HG03521 (cell line): ENCODE data around the gene PRKAR2B.
A peak's percentile ranks its signal among the peaks of the same experiment; 100 is the strongest.
"Not testable (repeated sequence)": the region's sequence is repeated elsewhere in the genome, so short reads cannot be mapped to it uniquely, and the experiment has no call there.

Source experiments
- ATAC-seq: cut with Tn5 transposase; IDR thresholded peaks from one replicate; pipeline ENCODE4 v1.9.1; 2021; ENCODE audit warnings: mild to moderate bottlenecking, moderate library complexity; ENCODE audit not compliant: unreplicated experiment

Gene PRKAR2B

DNA sequence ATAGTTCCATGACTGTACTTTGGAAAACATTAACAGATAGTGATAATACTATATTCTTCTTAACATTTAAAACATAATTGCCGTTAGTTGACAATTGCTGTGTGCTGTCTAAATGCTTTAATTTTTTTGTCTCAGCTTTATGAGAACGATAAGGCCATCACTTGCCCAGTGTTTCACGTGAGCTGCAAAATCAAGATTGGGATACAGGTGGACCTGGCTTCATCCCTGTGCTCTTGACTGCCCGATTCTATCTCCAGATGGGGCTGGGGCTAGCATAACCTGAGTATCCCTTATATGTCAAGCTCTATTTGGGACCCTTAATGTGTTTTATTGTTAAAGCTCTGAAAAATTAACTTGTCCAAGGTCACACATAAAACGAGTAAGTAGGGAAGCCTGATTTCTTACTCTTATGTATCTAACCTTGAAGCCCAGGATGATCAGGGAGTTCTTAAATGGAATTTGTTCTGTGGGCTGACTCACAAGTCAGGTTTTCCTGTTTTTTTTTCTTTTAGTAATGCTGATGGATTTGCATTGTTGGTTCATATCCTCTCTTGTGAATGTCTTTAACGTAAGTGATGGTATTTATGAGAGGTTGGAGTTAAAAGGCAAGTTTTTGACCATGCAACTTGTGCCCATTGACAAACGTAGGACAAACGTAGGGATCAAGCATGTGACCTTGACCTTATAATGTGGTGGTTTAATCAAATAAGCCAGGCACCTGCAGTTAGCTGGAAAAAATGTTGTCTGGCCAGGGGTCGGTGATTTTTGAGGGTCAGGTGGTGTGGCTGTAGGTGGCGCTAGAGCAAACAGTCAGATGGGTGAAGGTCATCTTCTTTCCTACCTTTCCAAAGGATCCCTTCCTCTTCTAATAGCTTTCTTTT lies 3.6 kb downstream of the PRKAR2B start:
- ATAC-seq: no peak

DNA sequence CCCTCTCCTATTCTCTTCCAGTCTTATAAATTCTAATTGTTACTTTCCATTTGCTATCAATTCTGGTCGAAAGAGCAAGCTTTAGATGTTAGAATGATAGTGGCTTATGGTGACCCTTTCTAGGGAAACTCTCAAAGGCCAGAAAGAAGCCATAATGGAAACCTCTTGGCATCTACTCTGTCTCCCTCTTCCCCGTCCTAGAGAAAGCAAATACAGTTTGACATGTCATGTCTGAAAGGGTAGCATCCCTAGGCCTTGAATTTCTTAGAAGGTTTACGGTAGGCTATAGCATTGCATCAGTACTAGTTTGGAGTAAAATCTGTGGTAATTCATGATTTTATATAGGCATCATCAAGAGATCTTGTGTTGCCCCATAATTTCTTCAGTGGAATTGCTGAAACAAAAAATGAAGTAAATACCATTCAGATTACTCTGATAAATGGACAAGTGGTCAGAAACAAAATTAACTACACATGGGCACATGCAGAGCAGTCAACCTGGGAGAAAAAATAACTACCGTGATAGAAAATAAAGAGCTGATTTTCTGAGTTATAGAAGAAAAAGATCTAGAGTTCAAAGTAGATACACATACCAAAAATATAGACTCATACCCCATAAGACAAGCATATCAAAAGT lies 4.4 kb downstream of the PRKAR2B start:
- no peak for ATAC-seq

DNA sequence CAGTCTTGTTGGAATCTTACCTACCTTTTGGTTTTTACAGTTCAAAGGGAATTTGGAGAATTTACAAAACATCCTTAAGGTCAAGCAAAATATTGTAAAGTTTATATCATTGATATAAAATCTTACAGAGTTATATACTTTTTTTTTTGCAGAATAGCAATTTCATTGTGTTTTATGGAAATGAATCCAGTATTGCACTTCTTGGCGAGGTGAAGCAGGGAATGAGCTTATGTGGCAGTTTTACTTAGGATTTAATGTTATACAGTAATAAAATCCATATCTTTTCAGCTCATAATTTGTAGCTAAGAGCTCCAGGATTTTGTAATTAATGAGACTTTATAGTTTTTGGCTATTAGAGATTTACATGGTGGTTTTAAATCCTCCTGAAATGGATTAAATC lies 5.0 kb downstream of the PRKAR2B start:
- ATAC-seq: no peak

DNA sequence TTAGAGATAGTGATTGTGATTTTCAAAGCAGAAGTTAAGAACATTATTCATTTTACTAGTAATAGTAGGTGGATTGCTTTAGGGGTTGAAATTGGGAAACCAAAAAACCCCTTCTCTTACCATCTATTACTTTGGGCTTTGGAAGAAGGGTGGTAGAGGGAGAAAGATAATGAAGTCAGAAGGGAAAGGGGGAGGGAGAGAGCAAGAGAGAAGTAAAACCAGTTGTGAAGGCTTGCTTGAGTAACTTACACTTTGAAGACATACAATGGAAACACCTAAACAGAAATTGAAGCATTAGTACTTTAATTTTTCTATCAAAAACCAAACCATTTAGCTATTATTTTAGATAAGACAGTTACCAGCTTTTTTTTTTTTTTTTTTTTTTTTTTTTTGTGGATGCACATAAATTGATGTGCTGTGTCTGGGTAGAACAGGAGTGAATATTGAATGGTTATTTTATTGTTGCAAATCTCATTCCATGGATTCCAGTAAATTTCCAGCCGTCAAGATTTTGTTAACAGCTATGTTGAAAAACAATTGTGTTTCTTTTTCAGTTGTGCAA lies 5.5 kb downstream of the PRKAR2B start:
- ATAC-seq: no peak

DNA sequence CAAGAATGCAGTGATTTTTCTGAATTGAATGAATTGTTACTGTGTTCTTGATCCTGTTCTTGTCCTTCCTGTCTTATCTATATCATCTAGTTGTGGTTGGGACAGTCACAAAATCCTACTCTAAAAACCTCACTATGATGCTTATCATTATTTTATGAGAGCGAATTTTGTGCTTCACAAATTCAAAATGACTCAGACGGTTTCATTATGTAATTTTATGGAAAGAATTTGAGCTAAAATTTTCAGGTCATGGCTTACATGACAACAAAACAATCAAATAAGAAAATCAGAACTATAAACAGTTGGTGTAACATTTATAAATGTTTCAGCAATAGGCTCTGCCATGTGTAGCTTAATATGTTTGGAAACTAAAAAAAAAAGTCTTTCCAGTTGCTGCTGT lies 6.9 kb downstream of the PRKAR2B start:
- no peak for ATAC-seq

DNA sequence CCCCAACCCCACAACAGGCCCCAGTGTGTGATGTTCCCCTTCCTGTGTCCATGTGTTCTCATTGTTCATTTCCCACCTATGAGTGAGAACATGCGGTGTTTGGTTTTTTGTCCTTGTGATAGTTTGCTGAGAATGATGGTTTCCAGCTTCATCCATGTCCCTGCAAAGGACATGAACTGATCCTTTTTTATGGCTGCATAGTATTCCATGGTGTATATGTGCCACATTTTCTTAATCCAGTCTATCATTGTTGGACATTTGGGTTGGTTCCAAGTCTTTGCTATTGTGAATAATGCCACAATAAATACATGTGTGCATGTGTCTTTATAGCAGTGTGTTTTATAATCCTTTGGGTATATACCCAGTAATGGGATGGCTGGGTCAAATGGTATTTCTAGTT lies 10.5 kb downstream of the PRKAR2B start:
- not testable (repeated sequence) for ATAC-seq

DNA sequence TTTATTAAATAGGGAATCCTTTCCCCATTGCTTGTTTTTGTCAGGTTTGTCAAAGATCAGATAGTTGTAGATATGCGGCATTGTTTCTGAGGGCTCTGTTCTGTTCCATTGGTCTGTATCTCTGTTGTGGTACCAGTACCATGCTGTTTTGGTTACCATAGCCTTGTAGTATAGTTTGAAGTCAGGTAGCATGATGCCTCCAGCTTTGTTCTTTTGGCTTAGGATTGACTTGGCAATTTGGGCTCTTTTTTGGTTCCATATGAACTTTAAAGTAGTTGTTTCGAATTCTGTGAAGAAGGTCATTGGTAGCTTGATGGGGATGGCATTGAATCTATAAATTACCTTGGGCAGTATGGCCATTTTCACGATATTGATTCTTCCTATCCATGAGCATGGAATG lies 11.6 kb downstream of the PRKAR2B start:
- not testable (repeated sequence) for ATAC-seq

DNA sequence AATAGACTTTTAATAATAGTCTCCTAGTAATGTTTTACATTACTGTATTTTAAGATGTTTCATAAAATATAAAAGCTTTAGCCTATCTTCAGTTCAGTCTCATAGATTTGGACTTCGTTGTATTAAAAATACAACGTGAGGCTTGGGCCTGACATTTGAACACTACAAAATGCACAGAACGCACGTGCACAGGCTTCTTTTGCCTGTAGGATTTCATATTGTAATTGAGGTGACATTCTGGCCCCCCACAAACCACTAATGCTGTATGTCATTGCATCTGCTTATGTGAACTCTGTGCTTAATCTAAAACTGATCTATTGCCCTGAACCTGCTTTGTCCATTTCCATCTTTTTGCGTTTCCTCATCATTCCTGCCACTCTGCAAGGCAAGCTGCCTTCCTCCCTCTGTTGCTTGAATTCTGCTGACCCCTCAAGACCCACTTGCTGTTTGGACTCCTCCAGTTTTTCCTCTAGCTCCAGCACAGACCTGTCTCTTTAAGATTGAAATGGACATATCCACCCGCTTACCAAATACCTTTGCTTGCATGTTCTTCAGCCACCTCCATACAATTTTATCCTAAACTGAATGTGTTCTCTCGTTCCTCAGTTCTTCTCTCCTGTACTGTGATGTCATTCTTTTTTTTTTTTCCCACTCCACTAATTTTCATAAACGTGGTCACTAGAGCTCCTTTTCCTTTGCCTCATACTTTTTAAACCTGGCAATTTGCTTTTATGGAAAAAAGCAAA lies 12.4 kb downstream of the PRKAR2B start:
- ATAC-seq: no peak

DNA sequence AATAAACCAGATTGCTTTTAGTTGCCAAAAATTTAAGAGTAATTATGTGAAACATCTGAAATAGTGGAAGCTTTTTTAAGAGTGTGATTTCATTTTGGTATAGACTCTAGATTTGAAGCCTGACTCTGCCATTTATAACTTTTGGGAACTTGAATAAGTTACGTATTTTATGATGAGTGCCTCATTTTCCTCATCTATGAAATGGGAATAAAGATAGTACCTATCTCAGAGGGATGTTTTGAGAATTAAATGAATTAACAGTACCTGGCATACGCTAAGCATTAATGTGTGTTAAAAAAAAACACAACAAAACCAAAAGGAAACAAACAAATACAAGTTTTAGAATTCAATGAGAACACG lies 12.9 kb downstream of the PRKAR2B start:
- no peak for ATAC-seq

DNA sequence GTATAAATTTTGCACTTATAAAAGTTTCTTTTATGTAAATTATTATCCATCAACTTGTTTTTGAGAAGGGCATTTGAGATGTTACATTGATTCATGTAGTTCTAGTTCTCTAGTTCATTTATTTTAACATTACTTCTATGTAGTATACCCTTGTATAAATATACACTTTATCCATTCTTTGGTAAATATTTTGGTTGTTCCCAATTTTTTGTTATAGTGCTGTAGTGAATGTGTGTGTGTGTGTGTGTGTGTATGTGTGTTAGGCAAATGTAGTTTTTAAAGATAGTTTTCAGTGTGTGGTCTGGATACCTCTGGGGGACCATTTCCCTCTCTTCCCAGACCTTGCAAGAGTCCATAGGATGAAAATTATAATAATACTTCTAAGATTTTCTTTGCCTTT lies 15.0 kb downstream of the PRKAR2B start:
- ATAC-seq: no peak

DNA sequence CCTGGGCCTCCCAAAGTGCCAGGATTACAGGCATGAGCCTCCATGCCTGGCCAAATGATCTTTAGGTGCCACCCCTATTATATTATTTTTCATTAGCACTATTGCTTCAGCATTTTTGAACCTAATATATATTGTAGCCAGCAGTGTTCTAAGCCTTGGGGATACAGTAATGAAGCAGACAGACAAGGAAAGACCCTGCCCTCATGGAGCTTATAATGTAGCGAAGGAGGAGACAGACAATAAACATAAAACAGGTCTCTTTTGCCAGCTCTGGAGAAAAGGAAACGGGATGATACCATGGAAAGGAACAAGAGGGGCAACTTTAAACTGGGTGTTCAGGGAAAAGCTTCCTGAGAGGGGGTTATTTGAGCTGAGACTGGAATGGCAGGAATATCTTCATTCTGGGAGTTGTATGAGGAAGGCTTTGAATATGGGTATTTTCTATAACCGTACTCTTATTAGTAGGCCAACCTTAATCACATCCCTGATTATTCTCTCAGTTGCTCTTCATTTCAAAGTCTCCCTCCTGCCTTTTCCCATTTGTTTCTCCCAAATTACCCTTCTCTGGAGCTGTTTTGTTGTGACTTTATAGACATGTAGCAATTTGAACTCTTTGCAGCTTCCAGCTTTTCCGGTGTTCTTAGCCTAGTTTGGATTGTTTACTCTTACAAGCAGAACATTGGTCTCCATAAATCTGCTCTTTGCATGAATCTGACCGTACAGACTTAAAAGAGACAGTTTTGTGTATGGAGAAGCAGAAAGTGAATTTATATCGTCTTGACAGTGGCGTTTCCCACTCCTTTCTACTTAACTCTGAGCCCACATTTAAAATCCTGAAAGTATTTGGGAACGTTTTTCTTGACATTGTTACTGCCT lies 19.0 kb downstream of the PRKAR2B start:
- no peak for ATAC-seq

DNA sequence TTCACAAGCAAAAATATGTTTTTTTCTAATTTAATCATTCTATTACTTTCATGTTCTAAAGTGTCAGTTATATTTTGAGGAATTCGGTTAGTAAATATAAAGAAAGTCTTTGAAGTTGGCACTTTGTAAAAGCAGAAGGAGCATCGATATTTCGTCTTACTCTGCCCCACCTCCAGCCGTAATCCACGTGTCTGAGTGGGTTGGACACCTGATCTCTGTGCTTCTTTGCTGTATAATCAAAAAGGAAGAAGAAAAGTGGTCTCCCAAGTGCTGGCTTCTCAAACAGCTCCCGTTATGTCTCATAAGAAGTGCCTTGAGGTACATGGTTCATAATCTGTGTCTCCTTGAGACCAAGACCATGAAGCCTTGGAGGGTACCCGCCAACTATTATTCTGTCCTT lies 19.8 kb downstream of the PRKAR2B start:
- ATAC-seq: no peak

DNA sequence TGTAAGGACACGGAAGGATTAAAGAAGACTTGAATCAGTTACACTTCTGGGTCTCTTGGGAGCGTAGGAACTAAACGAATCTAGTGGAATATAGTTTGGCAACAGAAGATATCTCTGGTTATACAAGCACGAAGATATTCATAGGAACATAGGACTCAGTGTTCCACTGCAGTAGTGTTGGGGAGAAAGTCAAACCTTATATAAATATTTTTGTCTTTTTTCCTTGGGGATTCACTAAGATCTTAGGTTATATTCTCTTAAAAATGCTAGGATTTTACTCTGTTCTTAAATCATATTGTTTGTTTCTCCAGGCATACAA lies 21.4 kb downstream of the PRKAR2B start:
- ATAC-seq: no peak

DNA sequence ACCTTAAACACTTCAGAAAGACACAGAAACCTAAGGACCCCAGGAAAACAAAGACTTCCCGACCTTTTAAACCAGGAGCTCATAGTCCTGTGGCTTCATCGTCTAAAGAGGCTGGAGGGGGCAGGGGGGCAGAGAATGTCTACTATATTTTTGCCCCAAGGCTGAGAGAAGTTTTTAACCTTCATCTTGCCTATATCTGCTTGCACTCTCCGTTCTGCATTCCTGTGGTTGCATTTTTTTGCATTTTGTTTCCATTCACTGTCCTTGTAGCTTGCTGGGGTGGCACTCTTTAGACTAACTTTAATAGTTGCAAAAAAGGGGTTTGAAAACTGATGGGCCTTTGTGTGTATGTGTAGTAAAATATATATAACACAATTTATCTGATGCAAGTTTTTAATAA lies 23.7 kb downstream of the PRKAR2B start:
- ATAC-seq: peak; percentile 80

DNA sequence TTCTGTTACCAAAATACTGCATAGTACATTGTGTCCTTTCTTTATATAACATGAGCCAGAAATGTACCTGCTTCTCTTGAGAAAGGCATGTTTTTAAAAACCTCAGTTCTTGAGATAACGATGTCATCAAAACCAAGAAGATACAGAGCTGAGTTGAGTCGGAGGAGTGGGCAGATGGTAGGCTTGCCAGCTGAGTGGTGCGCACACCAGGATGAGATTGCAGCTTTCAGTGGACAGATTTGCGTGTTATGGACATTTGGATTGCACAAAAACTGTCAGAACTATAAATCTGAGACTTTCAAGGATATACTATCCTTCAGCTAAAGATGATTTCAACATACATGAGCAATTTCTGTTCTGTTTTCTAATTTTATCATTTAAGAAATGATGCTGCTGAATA lies 25.0 kb downstream of the PRKAR2B start:
- ATAC-seq: no peak

DNA sequence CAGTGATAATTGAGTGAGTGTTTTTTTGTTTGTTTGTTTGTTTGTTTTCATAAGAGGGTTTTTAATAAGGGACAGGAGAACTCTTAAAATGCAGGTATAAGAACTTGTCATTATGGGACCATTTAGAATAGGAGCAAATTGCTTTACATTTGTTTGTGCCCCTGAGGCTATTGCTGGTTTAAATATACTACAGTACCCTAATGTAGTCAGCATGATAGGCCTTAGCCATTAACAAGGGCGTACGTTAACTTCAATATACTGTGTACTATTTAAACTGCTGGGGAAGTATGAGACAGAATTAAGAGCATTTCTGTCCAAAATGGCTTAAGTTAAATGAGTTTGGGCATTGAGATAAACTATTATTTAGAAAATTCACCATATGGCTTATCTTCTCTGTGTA lies 26.2 kb downstream of the PRKAR2B start:
- ATAC-seq: no peak

DNA sequence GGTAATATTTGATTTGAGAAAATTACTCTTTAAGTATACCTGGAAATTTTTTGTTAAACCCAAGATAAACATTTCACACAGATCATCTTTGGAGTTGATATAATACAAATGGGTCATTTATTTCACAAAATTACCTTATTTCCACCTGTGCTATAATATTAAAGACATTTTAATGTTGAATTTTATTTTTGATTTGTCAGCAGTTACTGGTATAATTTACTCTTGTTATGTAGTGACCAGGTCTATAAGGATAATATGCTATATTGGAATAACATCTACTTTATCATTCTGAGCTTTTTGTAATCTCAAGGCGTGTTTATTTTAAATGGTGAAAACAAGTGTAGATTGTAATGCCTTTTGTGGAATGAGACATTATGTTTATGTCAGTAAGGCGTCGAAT lies 26.6 kb downstream of the PRKAR2B start:
- ATAC-seq: no peak

DNA sequence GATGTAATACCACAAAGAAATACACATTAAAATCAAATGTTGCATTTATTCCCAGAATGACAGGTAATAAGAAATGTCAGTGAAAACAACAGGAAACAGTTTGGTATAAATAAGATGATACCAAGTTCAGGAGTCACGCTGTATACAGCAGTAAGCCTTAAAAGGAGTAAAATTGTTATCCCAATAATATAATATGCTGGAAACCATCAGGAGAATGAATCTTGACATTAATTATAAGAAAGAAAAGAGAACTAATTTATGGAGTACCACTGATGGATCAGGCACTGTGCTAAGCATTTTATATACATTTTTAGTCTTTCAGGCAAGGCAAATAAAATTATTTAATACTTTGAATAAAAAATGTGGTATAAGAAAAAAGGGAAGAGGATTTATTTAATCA lies 27.6 kb downstream of the PRKAR2B start:
- no peak for ATAC-seq

DNA sequence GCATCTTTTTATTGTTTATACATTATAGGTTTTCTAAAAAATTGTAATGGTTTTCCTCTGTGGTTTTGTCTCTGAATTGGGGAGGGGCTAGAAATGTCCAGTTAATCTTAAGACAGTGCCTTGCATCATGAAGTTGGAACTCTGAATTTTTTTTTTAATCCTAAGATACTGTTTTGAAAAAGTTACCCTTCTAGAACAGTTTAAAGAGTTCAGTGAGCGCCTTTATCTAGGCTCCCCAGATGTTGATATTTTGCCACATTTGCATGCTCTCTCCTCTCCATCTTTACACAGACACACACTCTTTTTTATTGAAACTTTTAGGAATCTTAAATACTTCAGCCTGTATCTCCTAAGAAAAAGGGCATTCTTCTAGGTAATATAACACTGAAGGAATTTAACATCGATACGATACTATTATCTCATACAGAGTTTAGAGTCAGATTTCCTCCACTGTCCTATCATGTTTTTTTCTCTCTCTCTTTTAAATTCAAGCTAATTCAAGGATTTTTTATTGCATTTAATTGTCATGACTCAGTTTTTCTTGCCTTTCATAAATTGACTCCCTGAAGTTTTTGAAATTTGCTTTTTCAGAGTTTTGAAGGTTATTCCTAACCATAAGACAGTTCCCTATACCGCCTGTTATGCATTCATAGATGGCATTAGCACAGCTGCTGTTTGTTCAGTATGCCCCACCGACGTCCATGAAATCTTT lies 31.5 kb downstream of the PRKAR2B start:
- ATAC-seq: no peak
